ENCODE results near the gene MBOAT7. TPM values are rescaled to one million over a fixed set of nuclear protein-coding genes. Genes with fewer than 3 reads are reported as not detected.
"Not testable (repeated sequence)": the region's sequence is repeated elsewhere in the genome, so short reads cannot be mapped to it uniquely, and the experiment has no call there.

The MBOAT7 gene, protein sequence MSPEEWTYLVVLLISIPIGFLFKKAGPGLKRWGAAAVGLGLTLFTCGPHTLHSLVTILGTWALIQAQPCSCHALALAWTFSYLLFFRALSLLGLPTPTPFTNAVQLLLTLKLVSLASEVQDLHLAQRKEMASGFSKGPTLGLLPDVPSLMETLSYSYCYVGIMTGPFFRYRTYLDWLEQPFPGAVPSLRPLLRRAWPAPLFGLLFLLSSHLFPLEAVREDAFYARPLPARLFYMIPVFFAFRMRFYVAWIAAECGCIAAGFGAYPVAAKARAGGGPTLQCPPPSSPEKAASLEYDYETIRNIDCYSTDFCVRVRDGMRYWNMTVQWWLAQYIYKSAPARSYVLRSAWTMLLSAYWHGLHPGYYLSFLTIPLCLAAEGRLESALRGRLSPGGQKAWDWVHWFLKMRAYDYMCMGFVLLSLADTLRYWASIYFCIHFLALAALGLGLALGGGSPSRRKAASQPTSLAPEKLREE
- total RNA-seq = 10 to 100 TPM; 90.8 to 93.4 TPM

DNA sequence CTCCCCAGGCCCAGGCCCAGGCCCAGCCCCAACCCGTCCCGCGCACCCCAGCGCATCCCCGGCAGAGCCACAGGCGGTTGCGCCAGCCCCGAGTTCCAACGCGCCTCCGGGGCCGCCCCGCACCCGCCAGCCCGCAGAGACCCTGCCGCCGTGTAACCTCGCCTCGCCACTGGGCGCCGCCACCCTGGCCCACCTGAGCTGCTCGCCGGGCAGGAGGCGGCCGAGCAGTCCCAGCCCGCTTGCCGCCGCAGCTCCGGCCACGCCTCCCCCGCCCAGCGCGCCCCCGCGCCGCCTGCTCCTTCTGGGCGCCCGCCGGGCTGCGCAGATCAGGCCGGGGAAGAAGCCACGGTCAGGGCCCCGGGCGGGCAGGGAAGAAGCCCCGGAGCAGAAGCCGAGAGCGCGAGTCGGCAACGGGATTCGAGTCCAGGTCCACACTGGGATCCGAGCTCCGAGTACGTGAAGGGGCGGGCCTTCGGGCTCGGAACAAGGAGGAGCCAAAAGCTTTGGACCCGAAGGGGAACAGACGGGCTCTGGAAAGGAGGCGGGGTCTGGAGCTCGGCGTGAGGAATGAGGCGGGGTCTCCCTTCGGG, at the start of gene MBOAT7:
MBOAT7 (minus strand) TSS at position 436 of the 590 bp plus-strand sequence. CDS start 1,072 bp downstream, outside the sequence.
- H3K4me1 Mint-ChIP-seq = peaks cover 41% of the 10 kb centered on the region
- CTCF ChIA-PET = interaction anchor here (0.7 to 5.4 kb wide), 15 partner anchors 11 to 1465 kb away, joined by 3 to 43 read pairs (median 5); partner anchors contain the start of genes CNOT3, LENG1, PRPF31 and RPS9
- POLR2A ChIA-PET = interaction anchor here (0.7 to 7.8 kb wide), 13 partner anchors 11 to 260 kb away, joined by 3 to 169 read pairs (median 6); partner anchors contain the start of genes CNOT3, LENG1, LENG8 and PRPF31
- DNase-seq = no peak
- peak within 1 kb of the TSS; percentile 85 for H3K4me3 Mint-ChIP-seq
- H3K9me3 Mint-ChIP-seq = no peaks in the 10 kb centered on the region
- H3K36me3 Mint-ChIP-seq (ENCODE audit: low read depth) = peaks cover 34% of the 10 kb centered on the region
- no peaks in the 10 kb centered on the region for H3K27me3 Mint-ChIP-seq
- peak within 1 kb of the TSS; percentile 99 for H3K27ac Mint-ChIP-seq

DNA sequence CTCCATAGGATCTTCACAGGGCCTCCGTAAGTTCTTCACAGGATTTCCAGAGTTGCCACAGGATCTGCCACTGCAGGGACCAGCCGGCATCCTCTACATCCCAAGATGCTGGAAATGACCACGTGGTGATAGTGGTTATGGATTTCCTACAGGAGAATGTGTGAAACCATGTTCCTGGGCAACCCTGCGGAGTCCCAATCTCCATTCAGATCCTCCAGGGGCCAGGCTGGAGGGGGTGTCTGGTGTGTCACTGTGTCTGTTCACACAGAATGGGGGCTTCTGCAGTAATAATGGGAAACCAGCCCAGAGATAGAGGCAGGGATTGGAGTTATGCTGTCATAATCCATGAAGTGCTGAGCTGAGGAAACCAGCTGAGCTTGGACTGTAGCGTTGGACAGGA, 44.6 kb upstream of the MBOAT7 start:
- Mint-ChIP-seq H3K4me1 (peaks cover 5% of the 10 kb centered on the region), H3K36me3 (ENCODE audit: low read depth) (no peaks in the 10 kb centered on the region), H3K27ac (no peak overlapping the region), H3K9me3 (no peaks in the 10 kb centered on the region), H3K27me3 (peaks cover 52% of the 10 kb centered on the region), H3K4me3 (no peak overlapping the region)
- ChIA-PET POLR2A (no interaction called here), CTCF (no interaction called here)
- DNase-seq = no peak

DNA sequence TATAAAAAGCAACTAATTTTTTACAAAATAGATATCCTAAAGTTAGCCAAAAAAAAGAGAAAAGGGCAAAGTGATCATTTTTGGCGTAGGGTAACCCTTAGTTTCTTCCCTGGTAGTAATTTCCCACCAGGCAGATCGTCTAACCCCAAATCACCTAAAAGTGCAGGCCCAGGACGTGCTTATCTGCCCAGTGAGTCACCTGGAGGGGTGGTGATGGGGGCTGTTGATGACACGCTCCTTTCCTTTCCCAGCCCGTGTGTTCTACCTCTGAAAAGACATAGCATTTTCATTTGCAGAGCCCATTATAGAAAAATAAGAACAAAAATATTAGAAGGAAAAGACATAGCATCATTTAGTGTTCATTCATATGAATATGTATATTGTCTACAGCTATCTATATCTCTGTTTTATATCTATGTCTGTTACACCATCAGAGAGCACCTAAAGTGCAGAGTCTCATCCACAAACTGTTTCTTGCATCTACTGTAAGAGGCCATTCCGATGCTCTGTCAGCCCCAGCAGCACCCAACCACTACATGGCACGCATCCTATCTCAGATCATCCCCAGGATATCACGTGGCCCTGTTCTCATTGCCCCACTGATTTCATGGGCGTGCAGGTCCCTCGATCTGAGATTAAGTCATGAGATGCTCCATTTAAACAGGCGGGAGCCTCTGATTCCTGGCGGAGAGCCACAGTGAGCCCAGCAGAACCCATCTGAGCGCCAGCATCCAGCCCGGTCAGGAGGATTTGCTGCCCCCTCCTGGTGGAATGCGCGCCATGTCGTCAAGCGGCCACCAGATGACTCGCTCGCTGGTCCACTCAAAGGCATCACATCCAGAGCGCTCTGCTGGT, 41.9 kb upstream of the MBOAT7 start:
- H3K4me3 Mint-ChIP-seq = no peak overlapping the region
- POLR2A ChIA-PET = interaction anchor here (1.0 kb wide), 2 partner anchors 20 to 31 kb away, joined by 3 to 4 read pairs; no protein-coding TSS in a partner anchor

DNA sequence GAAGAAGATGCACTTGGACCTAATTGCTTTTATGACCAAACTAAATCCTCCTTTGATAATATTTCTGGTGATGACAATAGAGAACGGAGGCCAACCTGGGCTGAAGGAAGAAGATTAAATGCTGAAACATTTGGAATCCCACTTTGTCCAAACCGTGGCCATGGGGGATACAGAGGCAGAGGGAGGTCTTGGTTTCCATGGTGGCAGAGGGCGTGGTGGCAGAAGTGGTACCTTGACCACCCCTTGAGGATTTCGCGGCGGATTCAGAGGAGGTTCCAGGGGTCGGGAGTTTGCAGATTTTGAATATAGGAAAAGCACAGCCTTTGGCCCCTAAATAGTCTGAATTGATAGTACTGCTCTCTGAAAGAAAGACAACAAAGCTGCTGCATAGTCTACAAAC, 40.7 kb upstream of the MBOAT7 start:
- peaks cover 52% of the 10 kb centered on the region for H3K27me3 Mint-ChIP-seq
- H3K36me3 Mint-ChIP-seq (ENCODE audit: low read depth) = no peaks in the 10 kb centered on the region
- H3K4me3 Mint-ChIP-seq = no peak overlapping the region
- no peak for DNase-seq
- no peak overlapping the region for H3K27ac Mint-ChIP-seq
- CTCF ChIA-PET = interaction anchor here (0.7 kb wide), 1 partner anchor 93 kb away, joined by 4 read pairs; no protein-coding TSS in a partner anchor
- peaks cover 5% of the 10 kb centered on the region for H3K4me1 Mint-ChIP-seq
- no peaks in the 10 kb centered on the region for H3K9me3 Mint-ChIP-seq
- POLR2A ChIA-PET = no interaction called here

More for the DNA sequence above, 41.9 kb upstream of the MBOAT7 start:
- H3K27me3 Mint-ChIP-seq = peaks cover 53% of the 10 kb centered on the region
- H3K36me3 Mint-ChIP-seq (ENCODE audit: low read depth) = no peaks in the 10 kb centered on the region
- peak; percentile 86 for DNase-seq
- H3K9me3 Mint-ChIP-seq = no peaks in the 10 kb centered on the region
- CTCF ChIA-PET = interaction anchor here (0.6 kb wide), 1 partner anchor 42 kb away, joined by 5 read pairs; the partner anchor contains the start of gene MBOAT7
- H3K27ac Mint-ChIP-seq = no peak overlapping the region
- H3K4me1 Mint-ChIP-seq = peaks cover 5% of the 10 kb centered on the region

DNA sequence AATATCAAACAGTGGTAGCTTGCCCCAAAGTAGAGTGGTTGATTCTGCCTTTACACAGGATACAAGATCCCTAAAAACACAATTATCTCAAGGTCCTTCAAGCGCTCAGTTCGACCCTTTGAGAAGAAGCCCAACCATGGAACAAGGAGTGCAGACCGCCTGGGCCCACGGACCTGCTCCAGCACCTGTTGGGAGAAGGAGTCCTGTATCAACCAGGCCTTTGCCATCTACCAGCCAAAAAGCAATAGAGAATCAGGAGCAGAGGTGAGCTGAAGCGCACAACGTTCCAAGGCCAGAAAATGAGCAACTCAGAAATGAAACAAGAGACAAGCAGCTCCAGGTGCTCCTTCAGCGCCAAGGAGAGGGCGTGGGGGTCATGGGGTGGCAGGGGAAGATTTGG, 39.8 kb upstream of the MBOAT7 start:
- Mint-ChIP-seq H3K27me3 (peaks cover 43% of the 10 kb centered on the region), H3K36me3 (ENCODE audit: low read depth) (no peaks in the 10 kb centered on the region), H3K4me3 (no peak overlapping the region), H3K4me1 (peaks cover 5% of the 10 kb centered on the region), H3K9me3 (no peaks in the 10 kb centered on the region), H3K27ac (no peak overlapping the region)
- ChIA-PET CTCF (interaction anchor here (1.4 kb wide), 1 partner anchor 37 kb away, joined by 3 read pairs; no protein-coding TSS in a partner anchor), POLR2A (interaction anchor here (1.0 kb wide), 1 partner anchor 18 kb away, joined by 3 read pairs; no protein-coding TSS in a partner anchor)
- DNase-seq = no peak

DNA sequence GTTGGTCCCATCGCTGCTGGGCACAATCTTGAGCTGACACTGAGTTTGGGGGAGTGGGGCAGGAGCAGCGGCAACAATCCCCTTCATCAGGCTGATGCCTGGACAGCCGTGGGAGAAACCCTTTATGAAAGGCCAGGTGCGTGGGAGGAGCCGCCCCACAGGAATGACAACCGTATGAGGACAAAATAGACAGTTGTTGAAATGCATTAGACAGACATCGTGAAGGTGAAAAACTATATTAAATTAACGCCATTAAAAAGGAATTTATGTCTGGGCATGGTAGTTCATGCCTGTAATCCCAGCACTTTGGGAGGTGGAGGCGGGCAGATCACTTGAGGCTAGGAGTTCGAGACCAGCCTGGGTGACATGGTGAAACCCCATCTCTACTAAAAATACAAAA, 35.2 kb upstream of the MBOAT7 start:
- H3K9me3 Mint-ChIP-seq; CTCF ChIA-PET; H3K4me3 Mint-ChIP-seq; POLR2A ChIA-PET; H3K27ac Mint-ChIP-seq; DNase-seq; H3K36me3 Mint-ChIP-seq (ENCODE audit: low read depth): not testable (repeated sequence)
- peaks cover 24% of the 10 kb centered on the region for H3K27me3 Mint-ChIP-seq
- H3K4me1 Mint-ChIP-seq = peaks cover 19% of the 10 kb centered on the region

DNA sequence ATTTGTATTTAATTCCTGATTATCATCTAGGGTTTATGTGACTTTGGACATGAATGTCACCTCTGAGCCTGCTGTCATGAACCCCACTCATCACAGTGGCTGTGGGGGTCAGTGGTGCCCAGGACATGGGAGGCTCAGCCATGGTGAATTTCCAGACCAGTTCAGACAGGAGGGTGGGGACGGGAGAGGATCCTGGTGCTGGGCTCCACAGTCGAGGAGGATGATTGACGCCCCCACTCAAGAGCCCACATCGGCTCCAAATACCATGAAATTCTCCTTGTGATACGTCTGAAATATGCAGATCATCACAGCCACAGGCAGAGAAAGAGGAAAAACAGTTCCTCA, 34.5 kb upstream of the MBOAT7 start:
- Mint-ChIP-seq H3K27me3 (peaks cover 20% of the 10 kb centered on the region), H3K4me1 (peaks cover 19% of the 10 kb centered on the region)
- DNase-seq; POLR2A ChIA-PET; H3K9me3 Mint-ChIP-seq; H3K36me3 Mint-ChIP-seq (ENCODE audit: low read depth); H3K27ac Mint-ChIP-seq; H3K4me3 Mint-ChIP-seq; CTCF ChIA-PET: not testable (repeated sequence)

DNA sequence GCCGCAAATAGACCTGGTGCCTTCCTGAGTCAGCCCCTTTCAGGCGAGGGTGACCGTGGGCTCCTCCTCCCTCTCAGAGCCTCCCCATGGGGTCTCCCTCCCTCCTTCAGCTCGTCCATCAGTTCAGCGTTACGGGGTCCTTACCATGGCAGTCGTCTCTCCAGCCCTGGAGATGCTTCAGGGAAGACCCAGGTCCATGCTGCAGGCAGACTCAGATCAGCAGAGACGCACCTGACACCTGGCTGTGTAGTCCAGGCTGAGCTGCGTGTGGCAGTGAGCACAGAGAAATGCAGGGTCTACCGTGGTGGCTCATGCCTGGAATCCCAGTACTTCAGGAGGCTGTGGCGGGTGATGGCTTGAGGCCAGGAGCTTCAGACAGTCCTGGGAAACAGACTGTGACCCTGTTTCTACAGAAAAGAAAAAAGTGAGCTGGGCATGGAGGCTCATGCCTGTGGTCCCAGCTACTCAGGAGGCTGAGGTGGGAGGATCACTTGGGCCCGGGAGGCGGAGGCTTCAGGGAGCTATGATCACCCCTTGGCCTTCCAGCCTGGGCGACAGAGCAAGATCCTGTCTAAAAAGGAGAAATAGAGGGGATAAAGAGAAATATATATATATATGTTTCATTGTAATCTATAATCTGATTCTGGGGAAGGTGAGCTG, 34.0 kb upstream of the MBOAT7 start:
- Mint-ChIP-seq H3K27ac (peak overlapping the region; percentile 59), H3K4me3 (peak overlapping the region; percentile 59), H3K27me3 (peaks cover 18% of the 10 kb centered on the region), H3K4me1 (peaks cover 19% of the 10 kb centered on the region)
- H3K9me3 Mint-ChIP-seq; H3K36me3 Mint-ChIP-seq (ENCODE audit: low read depth); DNase-seq; POLR2A ChIA-PET; CTCF ChIA-PET: not testable (repeated sequence)

DNA sequence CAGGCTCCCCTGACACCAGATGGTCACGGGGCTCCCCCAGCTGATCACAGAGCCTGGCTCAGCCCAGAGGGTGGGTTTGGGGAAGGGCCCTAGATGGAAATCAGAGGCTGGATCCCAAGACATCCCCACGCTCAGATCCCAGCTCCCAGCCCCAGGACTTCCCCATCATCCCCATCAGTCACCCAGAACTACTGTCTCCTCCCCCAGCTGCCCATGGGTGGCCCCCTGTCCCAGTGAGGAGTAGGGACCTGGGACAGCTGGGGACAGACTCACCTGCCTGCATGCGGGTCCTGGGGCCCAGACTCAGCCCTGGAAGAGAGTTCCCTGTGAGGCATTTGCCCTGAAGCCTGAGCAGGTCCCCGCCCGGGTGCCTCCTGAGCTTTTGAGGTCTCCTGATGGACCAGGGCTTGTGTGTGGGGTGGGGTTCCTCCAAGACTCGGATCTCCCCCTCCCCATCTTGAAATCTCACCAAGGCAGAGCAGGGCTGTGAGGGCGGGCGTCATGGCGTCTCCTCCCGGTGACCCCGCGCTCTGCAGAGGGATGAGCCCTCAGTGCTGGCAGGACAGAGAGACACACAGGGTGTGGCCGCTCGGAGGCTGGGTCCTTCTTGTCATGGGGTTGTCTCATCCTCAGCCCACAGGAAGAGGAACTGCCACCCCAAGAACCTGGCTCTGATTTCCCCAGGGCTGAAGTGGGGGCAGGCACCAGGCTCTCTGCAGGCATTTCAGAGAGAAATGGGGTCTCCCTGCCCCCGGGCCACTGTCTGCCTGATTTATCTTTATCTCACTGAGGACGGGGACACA, 33.3 kb upstream of the MBOAT7 start, which contains the start of gene LILRB3:
LILRB3 (minus strand) TSS at position 534 of the 803 bp plus-strand sequence; CDS start at position 503, 31 bp downstream.
- Mint-ChIP-seq H3K27me3 (peaks cover 14% of the 10 kb centered on the region), H3K4me1 (peaks cover 19% of the 10 kb centered on the region), H3K27ac (peak within 1 kb of the TSS; percentile 59), H3K4me3 (peak within 1 kb of the TSS; percentile 59)
- POLR2A ChIA-PET; H3K36me3 Mint-ChIP-seq (ENCODE audit: low read depth); CTCF ChIA-PET; H3K9me3 Mint-ChIP-seq: not testable (repeated sequence)
- DNase-seq = peak; percentile 41

DNA sequence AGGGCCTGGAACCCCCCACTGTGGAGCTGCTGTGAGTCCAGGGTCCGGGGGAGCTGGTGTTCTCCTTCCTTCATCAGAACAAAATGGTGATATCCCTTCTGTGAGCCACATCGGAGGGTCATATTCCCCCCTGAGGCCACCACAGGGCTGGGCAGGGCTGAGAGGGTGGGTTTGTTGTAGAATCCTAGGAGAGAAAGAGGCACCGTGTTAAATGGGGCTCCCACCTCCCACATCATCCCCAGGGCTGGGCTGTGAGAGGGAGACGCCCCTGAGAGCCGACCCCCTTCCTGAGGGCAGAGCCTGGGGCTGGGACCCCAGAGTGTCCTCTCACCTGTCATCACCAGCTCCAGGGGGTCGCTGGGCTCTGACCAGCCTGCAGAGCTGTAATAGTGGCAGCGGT, 32.6 kb upstream of the MBOAT7 start:
- POLR2A ChIA-PET; H3K9me3 Mint-ChIP-seq; H3K36me3 Mint-ChIP-seq (ENCODE audit: low read depth); H3K4me3 Mint-ChIP-seq; H3K27ac Mint-ChIP-seq; CTCF ChIA-PET; DNase-seq: not testable (repeated sequence)
- H3K27me3 Mint-ChIP-seq = peaks cover 12% of the 10 kb centered on the region
- H3K4me1 Mint-ChIP-seq = peaks cover 19% of the 10 kb centered on the region

DNA sequence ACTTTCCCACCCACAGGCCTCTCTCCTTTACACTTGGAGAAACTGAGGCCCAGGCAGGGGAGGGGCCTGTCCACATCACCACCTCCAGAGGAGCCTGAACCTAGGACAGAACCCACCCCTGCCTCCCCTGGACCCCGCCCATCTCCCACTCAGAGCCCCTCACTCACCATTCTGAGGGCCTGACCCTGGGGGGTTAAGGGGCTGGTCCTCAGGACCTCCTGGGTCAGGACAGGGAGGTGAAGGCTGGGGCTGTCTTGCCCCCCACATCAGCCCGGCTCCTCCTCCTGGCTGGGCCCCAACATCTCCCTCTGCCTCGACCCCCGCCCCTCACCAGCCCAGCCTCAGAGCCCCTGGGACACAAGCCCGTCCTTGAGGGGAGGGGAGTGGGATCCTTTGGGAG, 30.3 kb upstream of the MBOAT7 start:
- Mint-ChIP-seq H3K4me1 (peaks cover 19% of the 10 kb centered on the region), H3K36me3 (ENCODE audit: low read depth) (peaks cover 11% of the 10 kb centered on the region)
- H3K4me3 Mint-ChIP-seq, H3K27me3 Mint-ChIP-seq, CTCF ChIA-PET, H3K9me3 Mint-ChIP-seq, H3K27ac Mint-ChIP-seq, POLR2A ChIA-PET, DNase-seq: not testable (repeated sequence)

Measured in activated CD4-positive, alpha-beta memory T cell treated with anti-CD3 and anti-CD28 coated beads, Interleukin-2, amount 10 ng/mL, durations not matched to agents 7 days and 5 days (primary cell).